ENCODE results near the gene KIRREL1.
"Not testable (repeated sequence)": the region's sequence is repeated elsewhere in the genome, so short reads cannot be mapped to it uniquely, and the experiment has no call there.

KIRREL1 gene

GRCh38 chr1:158112994-158113758, 119.7 kb downstream of the KIRREL1 start:
- peak; percentile 60 for DNase-seq

- no peak for DNase-seq
Measured at GRCh38 chr1:158113759-158114127, 120.3 kb downstream of the KIRREL1 start.

- DNase-seq: no peak
Measured at GRCh38 chr1:158115126-158115525, 121.7 kb downstream of the KIRREL1 start.

GRCh38 chr1:158116311-158117167, 123.1 kb downstream of the KIRREL1 start:
- no peak for DNase-seq

- DNase-seq: peak; percentile 65
Measured at GRCh38 chr1:158117854-158118704, 124.6 kb downstream of the KIRREL1 start.

- no peak for DNase-seq
Measured at GRCh38 chr1:158118713-158119402, 125.4 kb downstream of the KIRREL1 start.

- DNase-seq: no peak
Measured at GRCh38 chr1:158119976-158120653, 126.7 kb downstream of the KIRREL1 start.

GRCh38 chr1:158121604-158122254, 128.3 kb downstream of the KIRREL1 start:
- peak; percentile 57 for DNase-seq

- no peak for DNase-seq
Measured at GRCh38 chr1:158122833-158123388, 129.5 kb downstream of the KIRREL1 start.

- no peak for DNase-seq
Measured at GRCh38 chr1:158124034-158124433, 130.6 kb downstream of the KIRREL1 start.

GRCh38 chr1:158124999-158125398, 131.6 kb downstream of the KIRREL1 start:
- peak; percentile 87 for DNase-seq

- DNase-seq: no peak
Measured at GRCh38 chr1:158126425-158126824, 133.0 kb downstream of the KIRREL1 start.

GRCh38 chr1:158128531-158128930, 135.1 kb downstream of the KIRREL1 start:
- DNase-seq: not testable (repeated sequence)

- no peak for DNase-seq
Measured at GRCh38 chr1:158131217-158131616, 137.8 kb downstream of the KIRREL1 start.

GRCh38 chr1:158140764-158141192, 147.3 kb downstream of the KIRREL1 start:
- no peak for DNase-seq

- DNase-seq: peak; percentile 36
Measured at GRCh38 chr1:158145173-158145719, 151.8 kb downstream of the KIRREL1 start.

GRCh38 chr1:158146165-158146564, 152.7 kb downstream of the KIRREL1 start:
- no peak for DNase-seq

- DNase-seq: no peak
Measured at GRCh38 chr1:158146739-158147138, 153.3 kb downstream of the KIRREL1 start.

- no peak for DNase-seq
Measured at GRCh38 chr1:158147401-158147800, 154.0 kb downstream of the KIRREL1 start.

GRCh38 chr1:158147869-158148268, 154.4 kb downstream of the KIRREL1 start:
- no peak for DNase-seq

GRCh38 chr1:158148468-158148867, 155.0 kb downstream of the KIRREL1 start:
- DNase-seq: no peak
